ENCODE data around the gene COPZ2.

- TF ChIP-seq CTCF (IDR thresholded peaks at IDR 0.05), result no peak
- no peak for TF ChIP-seq EZH2 (IDR thresholded peaks at IDR 0.05; ENCODE audit: borderline replicate concordance, insufficient read depth, low read depth, low read length, poor library complexity, severe bottlenecking)
Measured at GRCh38 chr17:48084932-48085331, 47.3 kb upstream of the COPZ2 start.
